ENCODE data around the gene PGM2.

The PGM2 gene

DNA sequence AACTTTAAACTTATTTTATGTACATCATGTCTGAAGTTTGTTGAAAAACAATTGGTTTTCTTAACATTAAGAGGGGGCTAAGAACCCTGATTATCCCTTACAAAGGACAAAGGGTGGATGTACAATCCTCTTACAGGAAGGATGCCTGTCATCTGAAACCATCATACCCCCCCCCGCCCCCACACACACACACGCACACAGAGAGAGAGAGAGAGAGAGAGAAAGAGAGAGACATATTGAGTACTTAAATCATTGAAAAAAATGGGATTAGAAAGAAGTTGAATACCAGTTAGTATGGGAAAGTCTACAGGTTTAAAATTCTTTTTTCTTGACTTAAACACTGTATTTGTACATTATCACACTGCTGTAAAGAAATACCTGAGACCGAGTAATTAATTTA lies 10.9 kb upstream of the PGM2 start:
- no peak overlapping the region for H3K27ac ChIP-seq (ENCODE audit: low read depth, low read length, poor library complexity, severe bottlenecking)
- peak overlapping the region; percentile 60; the same call in 1 of the 2 replicates for H2AFZ ChIP-seq (ENCODE audit: low read length)
- H4K20me1 ChIP-seq (ENCODE audit: insufficient read depth, low read length), result no peaks in the 10 kb centered on the region
- no peaks in the 10 kb centered on the region for H3K79me2 ChIP-seq (ENCODE audit: insufficient read depth, low read length)
- H3K4me3 ChIP-seq (ENCODE audit: low read depth, low read length, poor library complexity, severe bottlenecking), result no peak overlapping the region
- H3K27me3 ChIP-seq (ENCODE audit: insufficient read depth, low read length), result no peaks in the 10 kb centered on the region
- H3K9me2 ChIP-seq (ENCODE audit: low read depth, low read length), result no peaks in the 10 kb centered on the region
- H3K9me3 ChIP-seq (ENCODE audit: low read length), result no peaks in the 10 kb centered on the region
- no peaks in the 10 kb centered on the region for H3F3A ChIP-seq (ENCODE audit: insufficient read depth, low read length)
- H3K4me2 ChIP-seq (ENCODE audit: low read length), result no peak overlapping the region
- no peaks in the 10 kb centered on the region; the same call in 1 of the 2 replicates for H3K36me3 ChIP-seq (ENCODE audit: insufficient read depth, low read length)
- peaks cover 8% of the 10 kb centered on the region for H3K4me1 ChIP-seq (ENCODE audit: insufficient read depth, low read length, severe bottlenecking)
- H3K9ac ChIP-seq (ENCODE audit: low read length), result no peak overlapping the region
- no peak for TF ChIP-seq EZH2 (IDR thresholded peaks at IDR 0.05; ENCODE audit: borderline replicate concordance, low read length)
- TF ChIP-seq, protein P1, sequence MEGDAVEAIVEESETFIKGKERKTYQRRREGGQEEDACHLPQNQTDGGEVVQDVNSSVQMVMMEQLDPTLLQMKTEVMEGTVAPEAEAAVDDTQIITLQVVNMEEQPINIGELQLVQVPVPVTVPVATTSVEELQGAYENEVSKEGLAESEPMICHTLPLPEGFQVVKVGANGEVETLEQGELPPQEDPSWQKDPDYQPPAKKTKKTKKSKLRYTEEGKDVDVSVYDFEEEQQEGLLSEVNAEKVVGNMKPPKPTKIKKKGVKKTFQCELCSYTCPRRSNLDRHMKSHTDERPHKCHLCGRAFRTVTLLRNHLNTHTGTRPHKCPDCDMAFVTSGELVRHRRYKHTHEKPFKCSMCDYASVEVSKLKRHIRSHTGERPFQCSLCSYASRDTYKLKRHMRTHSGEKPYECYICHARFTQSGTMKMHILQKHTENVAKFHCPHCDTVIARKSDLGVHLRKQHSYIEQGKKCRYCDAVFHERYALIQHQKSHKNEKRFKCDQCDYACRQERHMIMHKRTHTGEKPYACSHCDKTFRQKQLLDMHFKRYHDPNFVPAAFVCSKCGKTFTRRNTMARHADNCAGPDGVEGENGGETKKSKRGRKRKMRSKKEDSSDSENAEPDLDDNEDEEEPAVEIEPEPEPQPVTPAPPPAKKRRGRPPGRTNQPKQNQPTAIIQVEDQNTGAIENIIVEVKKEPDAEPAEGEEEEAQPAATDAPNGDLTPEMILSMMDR (IDR thresholded peaks at IDR 0.05; ENCODE audit: low read length), result no peak

DNA sequence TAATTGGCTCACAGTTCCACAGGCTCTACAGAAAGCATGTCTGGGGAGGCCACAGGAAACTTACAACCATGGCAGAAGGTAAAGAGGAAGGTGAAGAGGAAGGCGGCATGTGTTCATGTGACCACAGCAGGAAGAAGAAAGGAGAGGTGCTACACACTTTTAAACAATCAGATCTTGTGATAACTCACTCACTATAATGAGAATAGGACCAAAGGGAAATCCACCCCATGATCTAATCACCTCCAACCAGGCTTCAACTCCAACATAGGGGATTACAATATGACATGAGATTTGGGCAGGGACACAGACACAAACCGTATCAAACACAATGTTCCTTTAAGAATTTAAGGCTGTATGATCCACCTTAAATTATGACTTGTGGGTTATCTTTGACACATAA lies 10.5 kb upstream of the PGM2 start:
- no peaks in the 10 kb centered on the region for H3K27me3 ChIP-seq (ENCODE audit: insufficient read depth, low read length)
- peak overlapping the region; percentile 60; the same call in 1 of the 2 replicates for H2AFZ ChIP-seq (ENCODE audit: low read length)
- H3K9me2 ChIP-seq (ENCODE audit: low read depth, low read length), result no peaks in the 10 kb centered on the region
- peaks cover 8% of the 10 kb centered on the region for H3K4me1 ChIP-seq (ENCODE audit: insufficient read depth, low read length, severe bottlenecking)
- no peak overlapping the region for H3K9ac ChIP-seq (ENCODE audit: low read length)
- H3K36me3 ChIP-seq (ENCODE audit: insufficient read depth, low read length), result no peaks in the 10 kb centered on the region; the same call in 1 of the 2 replicates
- TF ChIP-seq, protein P1 (IDR thresholded peaks at IDR 0.05; ENCODE audit: low read length), result no peak
- TF ChIP-seq EZH2 (IDR thresholded peaks at IDR 0.05; ENCODE audit: borderline replicate concordance, low read length), result no peak
- no peaks in the 10 kb centered on the region for H3K9me3 ChIP-seq (ENCODE audit: low read length)
- H3K27ac ChIP-seq (ENCODE audit: low read depth, low read length, poor library complexity, severe bottlenecking), result no peak overlapping the region
- no peaks in the 10 kb centered on the region for H3F3A ChIP-seq (ENCODE audit: insufficient read depth, low read length)
- H4K20me1 ChIP-seq (ENCODE audit: insufficient read depth, low read length), result no peaks in the 10 kb centered on the region
- no peak overlapping the region for H3K4me2 ChIP-seq (ENCODE audit: low read length)
- no peaks in the 10 kb centered on the region for H3K79me2 ChIP-seq (ENCODE audit: insufficient read depth, low read length)
- H3K4me3 ChIP-seq (ENCODE audit: low read depth, low read length, poor library complexity, severe bottlenecking), result no peak overlapping the region

DNA sequence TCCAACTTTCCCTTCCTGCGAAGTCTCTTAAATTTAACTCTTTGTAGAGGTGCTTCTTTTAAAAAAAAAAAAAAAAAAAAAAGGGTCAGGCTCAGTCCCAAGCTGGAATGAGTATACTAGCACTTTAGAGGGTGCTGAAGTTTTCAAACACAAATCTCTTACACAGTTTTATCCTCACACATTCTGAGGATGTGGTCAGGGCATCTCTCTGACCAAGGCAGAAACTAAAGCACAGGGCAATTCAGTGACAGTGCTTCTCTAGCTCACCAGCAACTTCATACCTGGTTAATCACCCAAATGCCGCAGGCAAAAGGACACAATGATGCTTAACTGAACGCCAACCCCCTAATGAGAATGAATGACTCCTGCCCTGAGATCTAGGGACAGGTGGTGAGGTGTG lies 9.8 kb upstream of the PGM2 start:
- Histone ChIP-seq H4K20me1 (ENCODE audit: insufficient read depth, low read length) (no peaks in the 10 kb centered on the region), H2AFZ (ENCODE audit: low read length) (no peak overlapping the region), H3K36me3 (ENCODE audit: insufficient read depth, low read length) (no peaks in the 10 kb centered on the region; the same call in 1 of the 2 replicates), H3K4me1 (ENCODE audit: insufficient read depth, low read length, severe bottlenecking) (peaks cover 8% of the 10 kb centered on the region), H3K4me2 (ENCODE audit: low read length) (no peak overlapping the region), H3K4me3 (ENCODE audit: low read depth, low read length, poor library complexity, severe bottlenecking) (no peak overlapping the region), H3K9me3 (ENCODE audit: low read length) (no peaks in the 10 kb centered on the region), H3F3A (ENCODE audit: insufficient read depth, low read length) (no peaks in the 10 kb centered on the region), H3K9ac (ENCODE audit: low read length) (no peak overlapping the region), H3K9me2 (ENCODE audit: low read depth, low read length) (no peaks in the 10 kb centered on the region), H3K27me3 (ENCODE audit: insufficient read depth, low read length) (no peaks in the 10 kb centered on the region), H3K79me2 (ENCODE audit: insufficient read depth, low read length) (no peaks in the 10 kb centered on the region), H3K27ac (ENCODE audit: low read depth, low read length, poor library complexity, severe bottlenecking) (no peak overlapping the region)
- TF ChIP-seq, protein P1 (IDR thresholded peaks at IDR 0.05; ENCODE audit: low read length), result no peak
- no peak for TF ChIP-seq EZH2 (IDR thresholded peaks at IDR 0.05; ENCODE audit: borderline replicate concordance, low read length)

All from OCI-LY1 (cell line).